SKM-1 (cell line): ENCODE measurements around the gene ATP6V0A4.
A peak's percentile ranks its signal among the peaks of the same experiment; 100 is the strongest.
"Not testable (repeated sequence)": the region's sequence is repeated elsewhere in the genome, so short reads cannot be mapped to it uniquely, and the experiment has no call there.

Experiments
- DNase-seq: peaks from one replicate; lab custom pipeline; 2025; ENCODE audit not compliant: unreplicated experiment; lab: John Stamatoyannopoulos, UW

The ATP6V0A4 gene

DNA sequence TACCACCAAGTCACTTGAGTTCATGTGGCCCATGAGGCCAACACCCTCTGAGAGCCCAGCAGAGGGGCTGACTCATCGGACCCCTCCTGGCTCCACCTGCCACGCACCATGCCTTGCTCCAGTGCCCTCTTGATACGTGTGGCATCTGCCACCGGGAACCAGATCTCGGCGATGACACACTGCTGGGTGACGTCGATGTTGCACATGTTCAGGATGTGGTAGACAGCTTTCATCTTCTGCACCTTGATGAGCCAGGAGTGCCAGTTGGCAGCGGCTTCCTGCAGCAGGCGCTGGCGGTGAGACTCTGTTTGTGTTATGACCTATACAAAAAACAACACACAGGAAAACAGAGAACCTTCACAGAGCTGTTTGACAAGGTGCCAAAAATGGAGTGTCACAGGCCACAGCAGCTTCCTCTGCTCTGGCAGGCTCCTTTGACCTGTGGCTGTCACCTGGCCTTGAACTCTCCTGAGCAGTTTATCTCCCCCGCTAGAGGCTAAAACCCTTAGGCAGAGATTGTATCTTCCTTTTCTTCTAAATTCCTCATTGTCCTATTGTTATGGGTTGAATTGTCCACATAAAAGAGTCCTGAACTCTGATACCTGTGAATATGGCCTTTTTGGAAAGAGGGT, 45.4 kb downstream of the ATP6V0A4 start:
- DNase-seq = no peak

DNA sequence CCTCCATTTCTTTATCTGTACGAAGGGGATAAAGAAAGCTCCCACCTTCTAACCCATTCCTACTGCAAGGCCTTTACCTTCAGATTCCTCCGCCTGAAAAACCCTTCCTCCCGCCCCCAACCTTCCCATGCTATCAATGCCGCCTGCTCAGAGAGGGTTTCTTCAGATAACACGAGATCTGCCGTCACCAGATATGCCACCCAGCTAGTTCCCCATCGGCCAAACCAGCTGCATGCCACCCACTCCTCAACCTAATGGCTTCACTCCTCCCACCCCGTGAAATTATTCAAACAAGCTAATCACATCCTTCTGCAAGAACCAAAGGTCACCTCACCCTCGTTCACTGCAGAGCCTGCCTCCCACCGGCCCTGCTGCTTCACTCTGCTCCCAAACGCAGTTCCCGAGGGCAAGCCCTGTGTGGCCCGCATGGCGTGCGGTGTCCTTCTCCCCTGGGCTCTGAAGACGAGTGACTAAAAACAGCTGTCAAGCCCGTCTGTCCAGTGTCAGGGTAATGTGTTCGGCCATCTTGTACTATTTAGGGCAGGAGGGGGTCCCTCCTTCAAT, 47.0 kb downstream of the ATP6V0A4 start:
- no peak for DNase-seq

DNA sequence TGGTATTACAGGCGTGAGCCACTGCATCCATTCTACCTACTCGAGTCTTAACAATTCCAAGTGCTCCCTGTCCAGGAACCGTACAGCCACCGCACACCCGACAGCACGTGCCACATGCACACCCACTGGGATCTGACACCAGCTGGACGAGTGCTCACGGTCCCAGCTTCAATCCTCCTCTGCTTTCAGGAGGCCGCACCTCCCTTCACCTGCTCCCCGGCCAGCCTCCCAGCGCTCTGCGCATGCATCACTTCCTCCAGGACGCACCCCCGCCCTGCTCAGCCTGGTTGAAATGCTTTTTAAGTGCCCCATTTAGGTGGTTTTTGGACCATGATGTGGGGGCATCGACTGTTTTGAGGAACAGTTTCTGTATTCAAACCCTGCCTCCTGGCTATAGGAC, 47.5 kb downstream of the ATP6V0A4 start:
- DNase-seq = no peak

DNA sequence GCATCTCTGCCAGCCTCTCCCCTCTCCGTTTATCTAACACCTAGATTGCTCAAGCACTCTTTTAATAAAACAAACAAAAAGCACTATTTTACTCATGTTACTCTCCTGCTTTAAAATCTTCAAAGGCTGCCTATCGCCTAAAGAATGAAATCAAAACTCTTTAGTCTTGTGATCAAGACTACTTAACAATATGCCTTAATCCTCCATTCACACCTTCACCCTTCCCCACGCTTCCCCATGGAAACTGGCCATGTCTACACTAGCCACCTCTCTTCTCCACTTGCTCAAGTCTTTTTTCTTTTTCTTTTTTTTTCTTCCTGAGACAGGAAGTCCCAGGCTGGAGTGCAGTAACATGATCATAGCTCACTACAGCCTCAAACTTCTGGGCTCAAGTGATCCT, 48.0 kb downstream of the ATP6V0A4 start:
- DNase-seq = no peak

DNA sequence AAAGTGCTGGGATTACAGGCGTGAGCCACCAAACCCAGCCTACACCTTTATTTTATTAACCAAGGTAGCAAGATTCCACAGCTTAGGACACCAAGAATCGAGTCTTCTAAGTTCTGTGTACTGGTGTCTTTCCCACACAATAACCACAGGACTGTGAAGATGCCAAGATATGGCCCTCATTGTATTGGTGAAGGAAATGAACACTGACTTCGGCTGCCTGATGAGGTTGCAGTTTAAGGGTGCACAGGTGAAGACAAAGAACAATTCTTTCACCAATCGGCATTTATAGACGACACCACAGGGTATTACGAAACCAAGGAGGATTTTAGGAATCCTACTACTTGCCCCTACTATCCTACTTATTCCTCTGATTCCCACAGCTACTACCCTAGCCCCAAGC, 49.3 kb downstream of the ATP6V0A4 start:
- DNase-seq = no peak

DNA sequence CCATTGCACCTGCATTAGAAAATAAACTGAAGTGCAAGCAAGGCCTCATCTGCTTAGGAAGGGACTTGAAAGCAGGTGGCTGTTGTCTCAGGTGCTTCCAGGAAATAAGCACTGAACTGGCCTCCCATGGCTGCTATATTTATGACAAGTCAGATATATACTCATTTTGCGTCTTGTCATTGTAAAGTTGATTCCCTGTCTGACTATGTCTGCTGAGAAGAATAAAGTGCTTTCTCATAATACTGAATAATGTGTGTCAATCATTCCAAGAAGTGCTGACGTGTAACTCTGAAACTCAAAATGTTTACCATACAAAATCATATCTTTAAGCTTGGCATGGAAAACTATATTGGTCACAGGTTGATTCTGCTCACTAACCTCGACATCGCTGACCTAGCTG, 51.9 kb downstream of the ATP6V0A4 start:
- no peak for DNase-seq

DNA sequence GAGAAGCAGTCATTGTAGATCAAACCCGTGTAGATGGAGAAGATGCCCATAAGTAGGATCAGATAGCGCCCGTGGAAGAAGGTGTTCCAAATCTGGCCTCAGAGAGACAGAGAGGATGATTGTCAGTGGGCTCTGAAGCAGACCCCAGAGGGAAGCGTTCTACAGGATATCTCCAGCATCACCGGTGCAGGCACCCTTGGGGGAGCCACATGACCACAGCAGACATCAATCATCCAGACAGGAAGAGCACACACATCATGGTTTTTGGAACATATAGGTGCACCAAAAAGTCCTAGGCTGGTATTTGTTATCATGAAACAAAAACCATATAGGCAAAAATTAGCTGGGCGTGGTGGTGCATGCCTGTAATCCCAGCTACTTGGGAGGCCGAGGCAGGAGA, 52.8 kb downstream of the ATP6V0A4 start:
- no peak for DNase-seq

DNA sequence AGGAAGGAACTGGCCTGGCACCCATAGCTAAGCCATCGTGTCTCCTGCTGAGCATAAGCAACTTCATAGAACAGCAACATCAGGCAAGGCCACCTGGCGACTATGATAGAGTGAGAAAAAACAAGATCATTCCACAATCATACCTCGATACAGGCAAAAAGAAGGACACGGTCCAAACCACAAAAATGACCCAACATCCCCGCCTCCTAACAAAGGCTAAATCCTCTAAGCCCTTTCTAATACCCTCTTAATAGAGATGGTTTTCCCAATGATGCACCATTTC, 56.6 kb downstream of the ATP6V0A4 start:
- no peak for DNase-seq

DNA sequence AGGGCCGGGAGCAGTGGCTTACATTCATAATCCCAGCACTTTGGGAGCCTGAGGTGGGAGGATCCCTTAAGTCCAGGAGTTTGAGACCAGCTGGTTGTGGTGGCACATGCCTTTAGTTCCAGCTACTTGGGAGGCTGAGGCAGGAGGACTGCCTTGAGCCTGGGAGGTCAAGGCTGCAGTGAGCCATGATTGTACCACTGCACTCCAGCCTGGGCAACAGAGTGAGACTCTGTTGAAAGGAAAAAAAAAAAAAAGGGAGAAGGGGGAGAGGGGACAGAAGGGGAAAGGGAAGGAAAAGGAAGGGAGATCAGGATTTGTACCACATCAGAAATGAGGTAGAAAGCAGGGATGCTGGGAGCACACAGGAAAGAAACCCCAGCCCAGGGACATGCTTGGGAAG, 58.1 kb downstream of the ATP6V0A4 start:
- DNase-seq = no peak

DNA sequence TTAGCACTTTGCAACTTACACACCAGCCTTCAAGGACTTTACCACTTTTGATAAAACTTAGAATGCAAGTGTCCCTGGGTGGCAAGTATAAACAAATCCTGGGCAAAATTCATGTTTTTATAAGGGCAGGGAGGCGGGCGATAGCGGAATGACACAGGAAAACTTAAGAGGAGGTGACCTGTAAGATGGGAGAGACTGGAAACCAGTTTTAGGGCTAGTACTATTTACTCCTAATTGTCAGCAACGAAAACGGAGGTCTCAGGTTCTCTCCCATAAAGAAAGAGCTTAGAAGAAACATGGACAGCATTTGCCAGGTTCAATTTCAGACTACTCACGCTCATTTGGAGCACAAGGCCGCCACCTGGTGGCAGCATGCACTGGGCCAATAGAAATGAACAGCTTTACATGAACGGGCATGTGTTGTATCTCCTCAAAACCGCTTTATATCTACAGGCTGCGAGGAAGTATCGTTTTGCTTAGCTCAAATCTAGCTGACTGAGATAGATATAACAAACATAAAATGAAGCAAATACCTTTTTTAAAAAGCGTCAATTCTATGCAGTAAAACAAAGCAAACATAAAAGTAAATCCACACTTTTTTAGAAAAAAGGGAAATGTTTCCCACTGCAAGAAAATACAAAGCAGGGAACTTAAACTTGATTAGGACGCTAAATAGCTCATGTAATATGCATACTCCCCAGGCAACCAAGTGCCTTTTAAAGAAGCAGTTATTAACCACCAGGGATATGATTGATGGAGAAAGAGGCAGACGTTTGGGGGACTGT, 59.3 kb downstream of the ATP6V0A4 start:
- DNase-seq = peak; percentile 75

DNA sequence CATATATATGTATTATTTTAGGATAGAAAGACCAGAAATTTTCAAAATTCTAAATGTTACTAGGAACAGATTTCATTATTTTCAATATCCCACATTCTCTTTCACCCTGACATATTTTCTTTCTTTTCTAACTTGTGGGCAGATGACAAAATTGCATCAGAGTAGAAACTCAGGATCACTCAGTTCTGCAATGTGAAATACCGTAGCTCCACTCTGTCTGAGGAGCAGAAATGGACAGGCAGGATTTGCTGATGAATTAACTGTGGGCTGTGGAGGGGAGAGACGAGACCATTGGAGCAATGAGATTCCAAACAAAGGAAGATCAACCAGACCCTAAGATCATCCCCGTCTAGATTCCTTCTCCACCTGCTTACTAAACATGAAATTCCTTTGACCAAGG, 59.9 kb downstream of the ATP6V0A4 start:
- DNase-seq = no peak

DNA sequence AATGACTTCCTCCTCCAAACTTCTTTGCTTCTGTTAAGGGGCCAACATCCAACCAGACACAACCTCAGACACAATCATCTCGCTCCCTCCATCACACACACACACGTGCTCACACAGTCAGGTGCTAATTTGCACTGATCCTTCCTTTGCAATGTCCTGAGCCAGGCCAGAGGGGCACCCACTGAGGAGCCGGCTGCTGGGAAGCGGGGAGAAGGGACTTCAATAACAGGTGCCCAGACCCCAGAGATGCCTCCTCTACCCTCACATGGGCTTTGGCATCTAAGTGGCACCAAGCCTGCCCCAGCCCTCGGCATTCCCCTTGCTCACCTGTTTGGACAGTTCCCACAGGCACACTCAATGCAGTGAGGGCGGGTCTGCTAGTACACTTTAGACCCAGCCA, 62.6 kb downstream of the ATP6V0A4 start:
- DNase-seq = no peak

DNA sequence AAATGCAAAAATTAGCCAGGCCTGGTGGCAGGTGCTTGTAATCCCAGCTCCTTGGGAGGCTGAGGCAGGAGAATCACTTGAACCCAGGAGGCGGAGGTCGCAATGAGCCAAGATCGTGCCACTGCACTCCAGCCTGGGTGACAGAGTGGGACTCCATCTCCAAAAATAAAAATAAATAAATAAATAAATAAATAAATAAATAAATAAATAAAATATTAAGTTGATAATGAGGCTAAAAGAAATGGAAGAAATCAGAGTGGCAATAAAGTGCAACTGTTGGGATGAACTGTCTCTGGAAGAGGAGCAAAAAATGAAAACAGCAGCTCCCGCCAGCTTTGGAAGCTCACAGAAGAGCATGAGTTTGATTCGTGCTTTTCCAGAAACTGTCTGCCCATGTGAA, 66.3 kb downstream of the ATP6V0A4 start:
- not testable (repeated sequence) for DNase-seq

DNA sequence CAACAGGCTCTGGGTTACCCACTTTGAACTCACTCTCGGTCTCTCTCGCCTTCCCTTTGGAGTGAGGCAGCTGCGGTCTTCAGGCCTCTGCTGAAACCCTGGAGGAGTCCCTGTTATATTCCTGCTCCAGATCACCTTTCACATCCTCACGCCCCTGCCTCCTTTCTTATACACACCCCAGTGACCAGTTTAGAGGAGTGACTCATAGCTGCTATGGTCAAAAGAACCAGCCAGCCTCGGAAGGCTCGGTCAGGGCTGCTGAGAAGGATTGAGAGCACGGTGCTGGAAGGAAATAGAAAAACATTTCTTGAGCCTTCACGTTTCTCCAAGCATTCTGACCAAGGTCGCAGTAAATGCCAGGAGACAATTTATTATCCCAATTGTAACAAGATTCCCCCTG, 68.6 kb downstream of the ATP6V0A4 start:
- DNase-seq = no peak

DNA sequence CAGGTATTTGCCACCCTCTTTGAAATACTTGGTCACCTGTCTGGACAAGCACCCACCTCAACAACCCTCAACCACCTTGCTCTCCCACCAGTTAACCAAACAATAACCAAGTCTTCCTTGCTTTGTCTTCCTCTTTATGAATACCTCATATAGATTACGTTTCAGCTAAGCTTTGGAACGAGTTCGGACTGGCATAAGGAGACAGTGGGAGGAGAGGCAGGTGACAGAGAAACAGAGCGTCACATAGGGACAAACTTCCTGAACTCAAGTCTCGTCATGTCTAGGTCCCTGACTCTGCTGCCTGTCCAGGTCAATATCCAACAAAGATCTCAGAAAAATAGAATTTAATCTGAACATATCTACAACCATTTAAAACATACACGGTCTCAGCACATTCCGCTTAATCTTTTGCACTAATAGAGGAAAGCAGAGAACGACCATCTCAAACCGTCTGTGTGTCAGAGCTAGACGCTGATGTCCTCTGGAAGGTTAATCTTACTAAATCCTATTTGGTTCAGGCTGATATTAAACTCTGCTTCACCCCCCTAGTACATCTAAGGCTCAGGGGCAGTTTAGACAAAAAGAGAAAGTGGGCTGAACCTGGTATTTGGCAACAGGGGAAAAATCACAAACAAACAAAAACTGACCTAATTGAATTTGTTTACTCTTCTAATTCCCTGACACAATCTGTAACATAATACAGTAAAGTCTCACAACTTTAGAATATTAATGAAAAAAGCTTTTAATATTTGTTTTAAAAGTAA, 70.5 kb downstream of the ATP6V0A4 start:
- no peak for DNase-seq

DNA sequence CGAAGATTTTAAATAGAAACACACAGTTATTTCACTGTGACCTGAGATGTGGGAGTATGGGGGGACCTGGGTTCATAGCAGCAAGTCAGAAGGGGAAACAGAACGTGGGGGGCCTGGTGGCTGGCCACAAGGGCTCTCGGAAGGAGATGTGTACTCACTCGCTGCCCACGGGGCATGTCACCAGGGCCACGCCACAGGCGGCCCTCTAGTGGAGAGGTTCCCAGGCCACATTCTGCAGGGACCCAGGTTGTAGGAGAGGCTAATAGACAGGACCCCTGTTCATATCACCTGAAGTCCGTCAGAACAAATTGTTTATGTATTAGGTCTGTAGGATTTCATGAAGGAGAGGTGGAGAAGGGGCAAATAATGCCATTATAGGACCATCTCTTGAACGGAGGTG, 71.7 kb downstream of the ATP6V0A4 start:
- no peak for DNase-seq

DNA sequence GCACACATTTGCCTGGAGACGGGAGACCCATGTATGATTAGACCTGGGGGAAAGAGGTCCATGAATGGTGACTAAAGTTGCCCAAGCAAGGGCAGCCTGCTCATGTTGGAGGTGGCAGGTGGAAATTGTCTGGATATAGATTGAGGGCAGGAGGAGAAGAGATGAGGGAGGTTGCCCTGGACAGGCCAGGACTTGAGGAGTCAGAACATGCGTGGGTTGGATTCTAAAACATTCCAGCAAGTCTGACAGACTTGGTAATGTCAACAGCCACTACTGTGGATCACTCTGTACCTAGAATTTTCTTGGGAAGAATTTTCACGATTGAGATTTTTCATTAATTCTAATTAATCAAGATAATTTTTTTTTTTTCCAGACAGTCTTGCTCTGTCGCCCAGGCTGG, 77.7 kb downstream of the ATP6V0A4 start:
- DNase-seq = no peak

DNA sequence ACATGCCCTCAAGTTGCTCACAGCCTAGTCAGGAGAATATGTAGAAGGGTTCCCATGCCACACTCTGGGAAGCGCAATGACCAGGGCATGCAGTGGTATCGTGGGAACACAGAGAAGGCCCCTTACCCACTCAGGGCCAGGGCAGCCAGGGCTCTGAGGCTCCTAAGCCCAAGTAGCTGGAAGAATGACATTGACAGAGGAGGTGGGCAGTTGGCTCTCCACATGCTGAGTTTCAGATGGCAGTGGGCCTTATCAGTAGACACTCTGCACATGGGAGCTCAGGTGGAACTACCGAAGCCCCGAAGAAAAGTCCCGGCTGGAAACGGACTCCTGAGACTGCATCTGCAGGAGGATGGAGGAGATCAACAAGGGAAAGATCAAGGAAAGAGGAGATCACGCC, 81.1 kb downstream of the ATP6V0A4 start:
- no peak for DNase-seq

DNA sequence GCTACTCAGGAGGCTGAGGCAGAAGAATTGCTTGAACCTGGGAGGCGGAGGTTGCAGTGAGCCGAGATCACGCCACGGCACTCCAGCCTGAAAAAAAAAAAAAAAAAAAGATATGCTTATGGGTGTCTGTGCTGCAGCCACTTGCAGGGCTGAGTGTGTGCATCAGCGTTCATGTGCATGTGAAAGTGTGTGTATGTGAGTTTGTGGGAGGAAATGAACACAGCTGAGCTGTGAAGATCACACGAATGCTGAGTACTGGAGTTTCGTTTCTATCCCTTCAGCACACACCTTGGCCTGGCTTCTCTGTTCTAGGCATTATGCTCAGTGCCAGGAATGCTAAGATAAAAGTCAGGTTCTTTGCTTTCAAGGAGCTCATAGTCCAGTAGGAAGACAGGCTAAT, 84.8 kb downstream of the ATP6V0A4 start:
- DNase-seq = no peak

DNA sequence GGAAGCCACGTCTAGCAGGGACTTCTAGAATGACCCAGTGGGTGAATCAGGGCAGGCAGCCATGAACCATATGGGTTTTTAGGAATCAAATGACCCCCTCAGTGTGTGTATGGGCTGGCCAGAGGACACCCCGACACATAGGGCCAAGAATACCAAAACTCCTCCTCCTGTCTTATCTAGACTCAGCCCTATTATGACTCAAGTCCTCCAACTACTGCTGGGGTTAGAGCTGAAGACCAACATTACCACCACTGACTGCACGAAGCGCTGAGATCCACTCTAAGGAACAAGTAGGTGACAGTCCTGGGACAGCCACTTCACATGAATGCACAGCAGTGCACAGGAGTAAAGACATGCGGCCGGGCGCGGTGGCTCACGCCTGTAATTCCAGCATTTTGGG, 85.3 kb downstream of the ATP6V0A4 start:
- no peak for DNase-seq

DNA sequence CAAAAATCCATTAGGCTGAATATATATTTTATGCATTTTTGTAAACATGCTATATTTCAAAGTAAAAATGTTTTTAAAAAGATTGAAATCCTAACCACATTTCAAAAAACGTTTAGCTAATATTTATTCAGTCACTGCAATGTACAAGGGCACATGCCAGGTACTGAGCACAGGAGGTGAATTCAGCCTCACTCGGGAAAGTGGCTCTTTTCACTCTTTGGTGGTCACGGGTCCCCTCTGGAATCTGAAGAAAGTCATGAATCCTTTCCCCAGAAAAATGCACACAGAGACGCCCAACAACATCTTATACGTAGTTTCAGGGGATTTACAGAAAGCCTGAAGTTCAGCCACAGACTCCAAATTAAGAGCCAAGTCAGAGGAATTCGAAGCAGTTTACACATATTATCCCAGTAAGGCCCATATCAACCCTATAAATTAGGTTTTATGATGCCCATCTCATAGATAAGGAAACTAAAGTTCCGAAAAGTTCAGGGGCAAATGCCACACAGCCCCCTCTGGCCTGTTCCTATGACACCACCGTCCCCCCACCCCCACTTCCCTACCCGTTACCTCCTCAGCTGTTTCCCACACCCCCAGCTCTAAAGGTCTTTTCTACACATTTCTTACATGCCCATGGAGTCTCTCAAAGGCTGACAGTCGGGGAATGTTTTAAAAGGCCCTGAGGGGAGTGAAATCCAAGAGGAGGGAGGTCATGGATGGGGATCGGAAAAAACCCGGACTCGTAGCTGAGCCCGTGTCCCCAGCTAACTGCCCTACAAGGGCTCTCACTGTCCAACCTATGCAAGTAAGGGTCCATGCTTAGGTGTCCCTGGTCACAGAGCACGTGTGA, 87.2 kb downstream of the ATP6V0A4 start:
- no peak for DNase-seq
